ENCODE measurements around the gene RPL36. TPM values are rescaled to one million over a fixed set of nuclear protein-coding genes. Genes with fewer than 3 reads are reported as not detected.

RPL36 gene
- total and polyA plus RNA-seq, 2 experiments from 2014 or later = 895 to 3,204 TPM

GRCh38 chr19:5642204-5642603 lies 47.9 kb upstream of the RPL36 start:
- Histone ChIP-seq H3K4me1 (ENCODE audit: insufficient read depth) (no peaks in the 10 kb centered on the region), H3K27me3 (ENCODE audit: insufficient read depth) (no peaks in the 10 kb centered on the region), H3K79me2 (replicated peaks; ENCODE audit: insufficient read depth) (peaks cover 95% of the 10 kb centered on the region), H3K9me2 (ENCODE audit: insufficient read depth) (no peaks in the 10 kb centered on the region), H3K4me3 (no peak overlapping the region), H3K36me3 (ENCODE audit: insufficient read depth) (peaks cover 47% of the 10 kb centered on the region), H4K20me1 (replicated peaks; ENCODE audit: insufficient read depth) (peaks cover 87% of the 10 kb centered on the region), H3F3A (replicated peaks; ENCODE audit: low read depth) (peaks cover 13% of the 10 kb centered on the region; the same call in 1 of the 2 replicates), H2AFZ (no peak overlapping the region), H3K27ac (ENCODE audit: low read depth) (no peak overlapping the region), H3K4me2 (no peak overlapping the region)
- no peak for ATAC-seq
- H3K4me1 Mint-ChIP-seq = no peaks in the 10 kb centered on the region; the same call in 2 of the 3 replicates
- no peak overlapping the region for H3K27ac Mint-ChIP-seq
- TF ChIP-seq POLR2AphosphoS5 (IDR thresholded peaks at IDR 0.05; ENCODE audit: low read depth) = no peak
- no peak for TF ChIP-seq CREB1 (CRISPR knock-in tag; IDR thresholded peaks at IDR 0.05; ENCODE audit: low read depth)
- TF ChIP-seq, protein P1, sequence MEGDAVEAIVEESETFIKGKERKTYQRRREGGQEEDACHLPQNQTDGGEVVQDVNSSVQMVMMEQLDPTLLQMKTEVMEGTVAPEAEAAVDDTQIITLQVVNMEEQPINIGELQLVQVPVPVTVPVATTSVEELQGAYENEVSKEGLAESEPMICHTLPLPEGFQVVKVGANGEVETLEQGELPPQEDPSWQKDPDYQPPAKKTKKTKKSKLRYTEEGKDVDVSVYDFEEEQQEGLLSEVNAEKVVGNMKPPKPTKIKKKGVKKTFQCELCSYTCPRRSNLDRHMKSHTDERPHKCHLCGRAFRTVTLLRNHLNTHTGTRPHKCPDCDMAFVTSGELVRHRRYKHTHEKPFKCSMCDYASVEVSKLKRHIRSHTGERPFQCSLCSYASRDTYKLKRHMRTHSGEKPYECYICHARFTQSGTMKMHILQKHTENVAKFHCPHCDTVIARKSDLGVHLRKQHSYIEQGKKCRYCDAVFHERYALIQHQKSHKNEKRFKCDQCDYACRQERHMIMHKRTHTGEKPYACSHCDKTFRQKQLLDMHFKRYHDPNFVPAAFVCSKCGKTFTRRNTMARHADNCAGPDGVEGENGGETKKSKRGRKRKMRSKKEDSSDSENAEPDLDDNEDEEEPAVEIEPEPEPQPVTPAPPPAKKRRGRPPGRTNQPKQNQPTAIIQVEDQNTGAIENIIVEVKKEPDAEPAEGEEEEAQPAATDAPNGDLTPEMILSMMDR (conservative IDR thresholded peaks at IDR 0.05; ENCODE audit: low read depth in 2 of 2) = no peak
- no peak for TF ChIP-seq ZNF331 (CRISPR knock-in tag; IDR thresholded peaks at IDR 0.05; ENCODE audit: low read depth)
- no peak for TF ChIP-seq ZNF114 (CRISPR knock-in tag; IDR thresholded peaks at IDR 0.05)
- no peak for TF ChIP-seq EZH2 (IDR thresholded peaks at IDR 0.05; ENCODE audit: low read depth, unreplicated experiment)
- no peak for TF ChIP-seq EZH2phosphoT487 (IDR thresholded peaks at IDR 0.05; ENCODE audit: unreplicated experiment)
- TF ChIP-seq NANOG (IDR thresholded peaks at IDR 0.05; ENCODE audit: borderline replicate concordance) = no peak
- no peak for TF ChIP-seq STAT1 (IDR thresholded peaks at IDR 0.05; ENCODE audit: unreplicated experiment)
- TF ChIP-seq, protein P2, sequence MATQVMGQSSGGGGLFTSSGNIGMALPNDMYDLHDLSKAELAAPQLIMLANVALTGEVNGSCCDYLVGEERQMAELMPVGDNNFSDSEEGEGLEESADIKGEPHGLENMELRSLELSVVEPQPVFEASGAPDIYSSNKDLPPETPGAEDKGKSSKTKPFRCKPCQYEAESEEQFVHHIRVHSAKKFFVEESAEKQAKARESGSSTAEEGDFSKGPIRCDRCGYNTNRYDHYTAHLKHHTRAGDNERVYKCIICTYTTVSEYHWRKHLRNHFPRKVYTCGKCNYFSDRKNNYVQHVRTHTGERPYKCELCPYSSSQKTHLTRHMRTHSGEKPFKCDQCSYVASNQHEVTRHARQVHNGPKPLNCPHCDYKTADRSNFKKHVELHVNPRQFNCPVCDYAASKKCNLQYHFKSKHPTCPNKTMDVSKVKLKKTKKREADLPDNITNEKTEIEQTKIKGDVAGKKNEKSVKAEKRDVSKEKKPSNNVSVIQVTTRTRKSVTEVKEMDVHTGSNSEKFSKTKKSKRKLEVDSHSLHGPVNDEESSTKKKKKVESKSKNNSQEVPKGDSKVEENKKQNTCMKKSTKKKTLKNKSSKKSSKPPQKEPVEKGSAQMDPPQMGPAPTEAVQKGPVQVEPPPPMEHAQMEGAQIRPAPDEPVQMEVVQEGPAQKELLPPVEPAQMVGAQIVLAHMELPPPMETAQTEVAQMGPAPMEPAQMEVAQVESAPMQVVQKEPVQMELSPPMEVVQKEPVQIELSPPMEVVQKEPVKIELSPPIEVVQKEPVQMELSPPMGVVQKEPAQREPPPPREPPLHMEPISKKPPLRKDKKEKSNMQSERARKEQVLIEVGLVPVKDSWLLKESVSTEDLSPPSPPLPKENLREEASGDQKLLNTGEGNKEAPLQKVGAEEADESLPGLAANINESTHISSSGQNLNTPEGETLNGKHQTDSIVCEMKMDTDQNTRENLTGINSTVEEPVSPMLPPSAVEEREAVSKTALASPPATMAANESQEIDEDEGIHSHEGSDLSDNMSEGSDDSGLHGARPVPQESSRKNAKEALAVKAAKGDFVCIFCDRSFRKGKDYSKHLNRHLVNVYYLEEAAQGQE (IDR thresholded peaks at IDR 0.05; ENCODE audit: unreplicated experiment) = no peak
- TF ChIP-seq JUNB (IDR thresholded peaks at IDR 0.05; ENCODE audit: unreplicated experiment) = no peak
- no peak for TF ChIP-seq ZNF462 (CRISPR knock-in tag; IDR thresholded peaks at IDR 0.05)
- TF ChIP-seq ETS1 (IDR thresholded peaks at IDR 0.05) = no peak
- peaks cover 63% of the 10 kb centered on the region for H3K36me3 Mint-ChIP-seq (ENCODE audit: low read depth)
- no peaks in the 10 kb centered on the region for H3K9me3 Mint-ChIP-seq
- H3K4me3 Mint-ChIP-seq = no peak overlapping the region
- peaks cover 1% of the 10 kb centered on the region for H3K27me3 Mint-ChIP-seq (ENCODE audit: insufficient read depth, low read depth, poor library complexity)
- DNase-seq (ENCODE audit: low spot score) = no peak
